22Rv1 (cell line): ENCODE data around the gene NR1D1.

Source experiments
- ZFX ChIP-seq: fragments of 450-650 bp; IDR thresholded peaks from 2 replicates; pipeline ENCODE4 v1.6.1; 2017; ENCODE audit warnings: antibody characterized with exemption, borderline replicate concordance
- TF ChIP-seq, protein P1 (sequence below): fragments of 450-650 bp; IDR thresholded peaks from 2 replicates; pipeline ENCODE4 v1.5.1; 2017; ENCODE audit warnings: mild to moderate bottlenecking

- TF ChIP-seq, protein P1, sequence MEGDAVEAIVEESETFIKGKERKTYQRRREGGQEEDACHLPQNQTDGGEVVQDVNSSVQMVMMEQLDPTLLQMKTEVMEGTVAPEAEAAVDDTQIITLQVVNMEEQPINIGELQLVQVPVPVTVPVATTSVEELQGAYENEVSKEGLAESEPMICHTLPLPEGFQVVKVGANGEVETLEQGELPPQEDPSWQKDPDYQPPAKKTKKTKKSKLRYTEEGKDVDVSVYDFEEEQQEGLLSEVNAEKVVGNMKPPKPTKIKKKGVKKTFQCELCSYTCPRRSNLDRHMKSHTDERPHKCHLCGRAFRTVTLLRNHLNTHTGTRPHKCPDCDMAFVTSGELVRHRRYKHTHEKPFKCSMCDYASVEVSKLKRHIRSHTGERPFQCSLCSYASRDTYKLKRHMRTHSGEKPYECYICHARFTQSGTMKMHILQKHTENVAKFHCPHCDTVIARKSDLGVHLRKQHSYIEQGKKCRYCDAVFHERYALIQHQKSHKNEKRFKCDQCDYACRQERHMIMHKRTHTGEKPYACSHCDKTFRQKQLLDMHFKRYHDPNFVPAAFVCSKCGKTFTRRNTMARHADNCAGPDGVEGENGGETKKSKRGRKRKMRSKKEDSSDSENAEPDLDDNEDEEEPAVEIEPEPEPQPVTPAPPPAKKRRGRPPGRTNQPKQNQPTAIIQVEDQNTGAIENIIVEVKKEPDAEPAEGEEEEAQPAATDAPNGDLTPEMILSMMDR, result no peak
- no peak for TF ChIP-seq ZFX
These were observed 29.6 kb downstream of the NR1D1 start for GRCh38 chr17:40070709-40071312.
